ENCODE data around the gene ARFGAP3.

The ARFGAP3 gene
- total RNA-seq: 36.8 reads per million, percentile 61 among the genes with 10 or more reads in this experiment

GRCh38 chr22:42856865-42857704, at the start of gene ARFGAP3:
Gene ARFGAP3, minus strand, starts transcription at chr22:42857273. Its CDS starts 91 bp downstream, at chr22:42857182.
- DNase-seq: peak; percentile 88

- DNase-seq: no peak
These were observed 48.7 kb upstream of the ARFGAP3 start for GRCh38 chr22:42905702-42906183.

GRCh38 chr22:42905217-42905616, 48.1 kb upstream of the ARFGAP3 start:
- DNase-seq: no peak

- no peak for DNase-seq
These were observed 47.0 kb upstream of the ARFGAP3 start for GRCh38 chr22:42904050-42904449.

- no peak for DNase-seq
These were observed 45.9 kb upstream of the ARFGAP3 start for GRCh38 chr22:42902875-42903510.

- no peak for DNase-seq
These were observed 44.9 kb upstream of the ARFGAP3 start for GRCh38 chr22:42901790-42902508.

- DNase-seq: no peak
These were observed 40.9 kb upstream of the ARFGAP3 start for GRCh38 chr22:42897960-42898359.

- DNase-seq: no peak
These were observed 38.5 kb upstream of the ARFGAP3 start for GRCh38 chr22:42895541-42895981.

- DNase-seq: no peak
These were observed 38.0 kb upstream of the ARFGAP3 start for GRCh38 chr22:42895087-42895486.

GRCh38 chr22:42893371-42894150, 36.5 kb upstream of the ARFGAP3 start:
- no peak for DNase-seq

GRCh38 chr22:42892571-42893316, 35.7 kb upstream of the ARFGAP3 start:
- no peak for DNase-seq

GRCh38 chr22:42892156-42892555, 35.1 kb upstream of the ARFGAP3 start:
- no peak for DNase-seq

GRCh38 chr22:42891696-42892095, 34.6 kb upstream of the ARFGAP3 start:
- DNase-seq: no peak

- DNase-seq: no peak
These were observed 33.9 kb upstream of the ARFGAP3 start for GRCh38 chr22:42891008-42891407.

GRCh38 chr22:42889304-42889703, 32.2 kb upstream of the ARFGAP3 start:
- no peak for DNase-seq

- DNase-seq: no peak
These were observed 30.7 kb upstream of the ARFGAP3 start for GRCh38 chr22:42887523-42888507.

- DNase-seq: no peak
These were observed 30.0 kb upstream of the ARFGAP3 start for GRCh38 chr22:42887120-42887519.

- DNase-seq: no peak
These were observed 28.4 kb upstream of the ARFGAP3 start for GRCh38 chr22:42885446-42885845.

- no peak for DNase-seq
These were observed 27.7 kb upstream of the ARFGAP3 start for GRCh38 chr22:42884616-42885375.

GRCh38 chr22:42883970-42884369, 26.9 kb upstream of the ARFGAP3 start:
- no peak for DNase-seq
